Measurements from ENCODE around the gene GRIN3A.
"Not testable (repeated sequence)": the region's sequence is repeated elsewhere in the genome, so short reads cannot be mapped to it uniquely, and the experiment has no call there.

The GRIN3A gene
- total RNA-seq, result 0.44 to 4.4 (median 2.5) reads per million in 18 experiments

DNA sequence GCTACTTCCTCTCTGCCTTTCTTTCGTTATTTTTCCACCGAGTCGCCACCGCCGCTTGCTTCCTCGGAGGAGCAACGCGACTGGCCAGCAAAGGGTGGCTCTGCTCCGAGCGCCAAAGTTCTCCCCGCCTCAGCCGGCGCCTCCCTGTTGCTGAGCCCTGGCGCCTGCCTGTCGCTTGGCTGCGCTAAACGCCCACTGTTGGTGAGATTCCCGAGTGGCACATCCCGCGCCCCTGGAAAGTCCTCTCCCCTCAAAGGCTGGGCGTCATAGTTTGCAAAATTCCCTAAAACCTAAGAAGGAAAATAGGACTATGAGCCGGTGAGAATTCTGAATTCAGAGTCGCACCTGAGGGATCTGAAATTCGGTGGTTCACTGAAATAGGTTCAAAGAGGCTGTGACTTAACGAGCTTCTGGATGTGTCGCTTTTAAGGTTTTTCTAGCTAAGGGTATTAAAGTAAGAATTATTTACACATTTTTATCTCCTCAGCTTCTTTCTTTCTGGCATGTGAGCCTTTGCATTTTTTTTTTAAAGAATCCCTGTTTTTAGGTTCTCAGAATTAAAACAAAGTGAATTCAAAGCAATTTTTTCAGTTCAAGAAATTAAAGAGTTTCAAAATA lies at the start of gene GRIN3A:
Gene GRIN3A (minus strand): TSS at position 82 of the 618 bp plus-strand sequence. CDS start 668 bp downstream, outside the sequence.
- no peak for DNase-seq

DNA sequence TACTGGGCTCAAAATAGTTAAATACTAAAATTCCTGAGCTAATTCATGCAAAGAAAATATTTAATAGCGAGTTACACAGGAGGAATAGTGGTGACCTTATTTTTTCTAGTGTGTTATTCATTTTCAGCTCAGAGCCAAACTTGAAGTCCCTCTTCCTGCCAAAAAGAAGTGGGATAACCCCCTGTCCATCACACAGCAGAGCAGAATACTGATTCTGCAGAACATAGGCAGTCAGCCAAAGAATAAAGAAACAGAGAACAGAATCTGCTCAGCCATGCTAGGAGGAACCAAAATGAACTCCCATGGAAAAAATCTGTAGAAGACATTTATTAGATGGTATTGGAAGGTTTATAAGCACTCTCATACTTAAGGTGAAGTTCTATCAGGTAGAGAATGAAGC lies 49.4 kb upstream of the GRIN3A start:
- DNase-seq, result no peak

DNA sequence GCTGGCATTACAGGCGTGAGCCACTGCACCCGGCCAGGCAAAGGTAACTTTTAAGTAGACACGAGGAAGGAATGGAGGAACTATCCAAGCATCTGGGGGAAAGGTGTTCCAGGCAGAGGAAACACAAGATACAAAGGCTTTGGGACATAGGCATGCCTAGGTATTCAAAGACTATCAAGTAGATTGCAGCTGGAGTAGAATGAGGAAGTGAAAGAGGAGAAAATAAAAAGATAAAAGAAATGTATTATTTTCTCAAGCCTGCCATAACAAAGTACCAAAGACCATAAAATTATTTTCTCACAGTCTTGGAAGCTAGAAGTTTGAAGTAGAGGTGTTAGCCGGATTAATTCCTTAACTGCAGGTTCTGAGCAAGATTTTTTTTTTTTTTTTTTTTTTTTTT lies 39.9 kb upstream of the GRIN3A start:
- DNase-seq, result no peak

DNA sequence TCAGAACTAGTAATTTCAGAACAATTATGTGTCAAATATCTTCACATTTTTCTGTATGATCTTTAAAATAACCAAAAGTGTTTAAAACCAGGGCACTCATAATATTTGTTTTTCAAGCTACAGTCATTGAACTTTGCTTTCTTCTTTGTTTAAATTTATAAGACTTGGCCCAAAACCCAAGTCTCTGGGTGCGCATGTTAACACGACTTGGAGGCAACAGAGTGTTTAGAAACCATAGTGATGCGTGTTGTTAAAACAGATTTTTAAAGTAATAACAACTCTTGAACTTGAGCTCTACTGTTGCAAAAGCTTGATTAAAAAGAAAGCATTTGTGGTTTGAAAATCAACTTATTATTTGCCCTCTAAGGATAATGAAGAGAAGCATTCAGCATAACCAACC lies 26.0 kb upstream of the GRIN3A start:
- DNase-seq, result no peak

DNA sequence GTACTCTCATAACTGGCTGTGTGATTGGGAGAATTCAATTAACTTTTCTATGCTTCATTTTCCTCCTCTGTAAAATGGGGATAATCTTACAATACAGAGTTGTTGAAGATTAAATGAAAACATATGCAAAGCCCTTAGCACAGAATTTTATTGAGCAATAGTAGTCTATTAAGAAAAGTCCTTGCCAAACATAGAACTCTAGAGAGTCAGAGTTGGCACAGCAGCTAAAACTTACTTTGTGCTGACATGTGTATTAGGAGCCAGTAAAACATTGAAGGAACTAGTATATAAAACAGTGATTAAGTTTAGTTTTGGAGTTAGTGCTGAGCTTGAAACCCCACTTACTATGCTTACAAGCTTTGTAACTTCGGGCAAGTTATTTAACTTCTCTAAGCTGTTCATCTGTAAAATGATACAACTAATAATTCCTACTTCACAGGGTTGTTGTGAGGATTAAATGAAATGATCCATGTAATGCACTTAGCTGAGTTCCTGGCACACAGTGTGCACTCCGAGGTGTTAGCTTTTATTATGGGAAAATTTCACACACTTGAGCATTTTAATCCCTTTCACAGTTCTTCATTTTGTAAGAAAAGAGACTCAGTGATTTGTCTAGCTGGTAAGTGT lies 20.0 kb upstream of the GRIN3A start:
- DNase-seq, result no peak

DNA sequence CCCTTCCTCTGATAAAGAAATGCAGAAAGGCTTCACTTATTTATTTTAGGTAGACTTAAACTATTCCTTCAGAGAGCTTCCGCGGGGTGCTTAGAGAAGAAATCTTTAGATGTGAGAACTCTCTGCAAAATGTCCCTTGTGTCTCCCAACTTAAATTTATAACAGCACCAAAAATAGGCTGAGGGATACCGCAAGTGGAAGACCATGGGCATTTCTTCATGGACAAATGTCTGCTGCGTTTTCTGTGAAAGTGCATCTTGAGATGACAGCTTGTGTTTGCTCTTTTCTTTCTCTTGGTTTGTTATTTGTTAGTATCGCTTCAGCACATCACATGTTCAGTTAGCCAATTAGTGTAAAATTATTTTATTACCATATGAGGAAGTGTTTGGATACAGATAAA lies 15.3 kb upstream of the GRIN3A start:
- no peak for DNase-seq

DNA sequence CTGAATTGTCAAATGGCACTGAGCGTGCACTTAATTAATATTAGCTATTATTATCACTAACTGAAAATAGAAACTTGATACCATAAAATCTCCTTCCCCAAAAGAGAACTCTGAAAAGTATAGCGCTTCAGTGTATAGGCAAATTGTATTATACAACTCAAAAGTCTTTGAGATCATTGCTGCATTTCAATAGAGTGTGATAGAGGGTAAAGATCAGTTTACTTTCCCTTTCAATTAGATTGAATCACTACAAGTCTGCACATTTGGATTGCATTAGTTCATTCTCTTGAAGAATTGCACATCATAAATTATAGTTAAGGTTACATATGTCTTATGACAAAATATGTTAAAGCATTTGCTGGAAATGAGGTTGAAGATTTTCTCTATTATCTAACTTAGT lies 13.4 kb upstream of the GRIN3A start:
- DNase-seq, result no peak

DNA sequence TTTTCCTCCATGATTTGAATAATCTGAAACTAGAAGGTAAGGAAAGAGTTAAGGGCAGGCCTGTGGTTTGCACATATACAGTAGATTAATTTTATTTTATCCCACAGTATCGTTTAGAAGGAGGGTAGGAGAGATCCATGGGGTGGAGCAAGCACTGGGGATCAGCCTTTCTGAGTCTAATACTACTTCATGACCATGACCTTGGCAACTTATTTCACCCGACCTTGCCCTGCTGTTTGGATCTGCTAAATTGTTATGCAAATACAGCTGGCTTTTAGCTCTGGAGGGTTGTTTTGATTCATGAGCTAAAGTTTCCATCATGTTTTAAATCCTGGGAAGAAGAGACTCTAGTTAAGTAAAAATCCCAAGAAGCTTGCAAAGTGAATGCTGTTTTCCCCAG lies 864 bp upstream of the GRIN3A start:
- DNase-seq, result no peak

DNA sequence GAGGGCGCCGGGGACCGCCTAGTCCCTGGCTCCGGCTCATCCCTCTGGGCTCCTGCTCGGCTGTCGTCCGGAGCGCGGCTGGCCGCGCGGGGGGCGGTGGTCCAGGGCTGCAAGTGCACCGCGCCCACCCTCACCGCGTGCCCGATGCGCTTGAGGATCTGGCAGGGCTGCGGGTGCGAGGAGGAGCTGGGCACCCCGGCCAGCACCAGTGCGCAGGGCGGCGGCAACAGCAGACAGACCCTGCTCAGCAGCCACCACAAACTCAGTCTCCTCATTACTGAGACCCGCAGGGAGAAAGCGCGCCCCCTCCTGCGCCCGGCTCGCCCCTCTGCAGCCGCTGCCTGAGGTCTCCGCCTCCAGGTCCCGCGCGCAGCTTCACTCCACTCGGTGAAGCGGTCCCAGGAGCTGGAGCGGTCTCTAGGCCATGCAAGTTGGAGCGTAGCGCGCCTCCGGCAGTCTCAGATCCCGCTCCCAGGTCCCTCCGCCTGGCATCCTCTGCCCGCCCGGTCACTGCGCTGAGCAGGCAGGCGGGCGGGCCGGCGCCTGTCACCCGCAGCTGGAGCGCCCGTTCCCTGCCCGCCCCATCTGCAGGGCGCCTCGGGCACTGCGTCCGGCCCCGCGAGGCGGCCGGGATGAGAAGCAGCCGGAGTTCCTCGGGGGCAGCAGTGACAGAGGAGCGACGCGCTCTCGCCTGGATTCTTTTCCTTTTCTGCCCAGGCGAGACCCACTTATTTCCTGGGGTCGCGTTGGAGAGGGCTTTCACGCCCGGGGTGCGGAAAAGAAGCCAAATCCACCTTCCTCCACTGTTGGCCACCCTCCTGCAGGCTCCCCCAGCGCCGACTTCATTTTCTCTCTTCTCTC lies 512 bp downstream of the GRIN3A start:
- no peak for DNase-seq

DNA sequence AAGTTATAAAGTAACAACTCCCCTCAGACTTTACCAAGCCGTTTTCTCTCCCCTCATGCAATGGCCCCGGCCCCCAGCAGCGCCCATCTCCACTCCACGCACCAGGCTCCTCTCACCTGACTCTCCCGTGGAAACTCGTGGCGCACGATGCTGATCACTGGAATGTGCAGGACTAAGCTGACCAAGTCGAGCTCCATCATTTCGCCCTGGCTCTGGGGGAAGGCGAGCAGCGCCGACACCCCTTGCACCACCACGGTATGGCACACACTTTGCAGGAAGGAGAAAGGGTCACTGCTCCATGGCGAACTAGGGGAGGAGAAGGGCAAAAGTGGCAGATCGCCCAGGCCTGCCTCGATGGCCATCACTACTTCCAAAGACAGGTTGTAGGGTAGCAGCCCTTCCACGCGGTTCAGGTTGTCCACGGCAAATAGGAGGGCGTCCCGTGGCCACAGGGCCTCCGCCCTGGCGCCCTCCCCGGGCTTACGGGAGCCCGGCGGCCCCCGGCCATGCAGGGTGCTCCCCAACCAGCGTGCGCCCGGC lies 1.2 kb downstream of the GRIN3A start:
- DNase-seq, result no peak

DNA sequence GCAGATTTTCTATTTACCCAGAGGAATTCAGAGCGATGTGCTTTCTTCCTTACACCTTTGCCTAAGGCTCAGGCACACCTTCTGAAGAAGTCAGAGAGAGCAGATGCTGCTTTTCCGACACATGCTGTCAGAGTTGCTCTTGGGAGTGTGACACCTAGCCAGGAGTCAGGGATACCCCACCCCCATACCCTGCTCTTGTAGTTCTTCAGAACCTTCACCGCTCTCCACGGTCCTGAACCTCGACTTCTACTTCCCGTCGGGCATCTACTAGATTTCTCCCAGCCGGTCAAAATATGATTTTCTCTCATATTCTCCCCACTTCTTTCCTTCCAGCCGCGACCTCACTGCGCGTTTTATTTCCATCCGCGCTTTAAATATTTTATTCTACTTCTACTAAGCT lies 1.7 kb downstream of the GRIN3A start:
- no peak for DNase-seq

DNA sequence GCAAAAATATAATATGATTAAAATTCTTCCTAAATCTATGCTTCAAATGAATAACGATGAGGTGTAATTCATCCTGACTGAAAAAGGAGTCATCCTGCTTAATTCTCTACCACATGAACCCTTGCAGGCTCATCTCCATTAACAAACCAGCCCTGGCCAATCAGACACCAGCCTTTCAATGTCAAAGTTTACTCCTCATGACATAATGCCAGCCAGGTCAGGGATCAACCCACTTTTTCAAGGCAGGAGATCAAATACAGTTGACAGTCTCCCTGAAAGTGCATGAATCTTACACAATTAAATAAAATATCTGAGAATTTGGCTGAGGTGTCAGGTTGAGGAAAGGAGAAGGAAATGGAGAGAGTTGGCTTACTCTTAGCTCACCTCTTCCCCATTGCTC lies 7.0 kb downstream of the GRIN3A start:
- no peak for DNase-seq

DNA sequence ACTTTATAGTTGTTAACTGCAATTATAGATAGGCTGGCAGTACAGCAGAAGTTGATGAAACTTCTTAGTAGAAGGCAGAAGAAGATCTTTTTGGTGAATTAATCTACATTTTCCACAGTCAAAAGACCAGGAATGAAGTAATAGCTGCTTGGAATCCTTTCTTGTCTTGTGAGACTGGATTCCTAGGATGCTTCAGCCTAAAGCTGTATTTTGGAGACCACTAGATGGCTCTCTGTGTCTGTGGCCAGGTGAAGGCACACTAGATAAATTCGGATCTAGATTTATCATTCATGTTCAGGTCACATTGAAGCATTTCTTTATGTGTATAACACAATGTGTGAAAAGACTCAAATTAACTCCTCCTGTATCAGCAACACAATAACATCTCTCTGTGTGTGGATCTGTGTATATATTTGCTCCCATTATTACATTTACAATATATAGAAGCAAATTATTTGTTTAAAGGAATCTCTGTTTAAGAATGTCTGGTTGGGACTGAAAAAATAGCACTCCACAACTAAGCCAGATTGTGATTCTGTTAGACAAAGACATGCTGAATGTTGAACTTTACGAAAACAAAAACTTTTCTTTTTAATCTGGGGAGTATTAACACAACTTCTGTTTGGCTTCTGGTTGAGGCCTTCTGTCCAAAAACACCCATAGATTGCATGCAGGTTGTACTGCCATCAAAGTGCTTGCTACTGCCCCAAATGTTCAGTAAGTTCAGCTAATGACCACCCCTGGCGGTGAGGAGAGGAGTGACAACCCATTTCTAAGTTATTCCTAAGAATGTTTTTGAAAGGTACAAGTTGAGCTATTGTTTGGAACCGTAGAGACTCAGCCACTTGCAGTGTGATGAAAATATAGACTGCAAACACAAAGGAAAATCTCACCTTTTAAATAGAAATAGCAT lies 10.6 kb downstream of the GRIN3A start:
- DNase-seq, result peak; percentile 10 to 30

DNA sequence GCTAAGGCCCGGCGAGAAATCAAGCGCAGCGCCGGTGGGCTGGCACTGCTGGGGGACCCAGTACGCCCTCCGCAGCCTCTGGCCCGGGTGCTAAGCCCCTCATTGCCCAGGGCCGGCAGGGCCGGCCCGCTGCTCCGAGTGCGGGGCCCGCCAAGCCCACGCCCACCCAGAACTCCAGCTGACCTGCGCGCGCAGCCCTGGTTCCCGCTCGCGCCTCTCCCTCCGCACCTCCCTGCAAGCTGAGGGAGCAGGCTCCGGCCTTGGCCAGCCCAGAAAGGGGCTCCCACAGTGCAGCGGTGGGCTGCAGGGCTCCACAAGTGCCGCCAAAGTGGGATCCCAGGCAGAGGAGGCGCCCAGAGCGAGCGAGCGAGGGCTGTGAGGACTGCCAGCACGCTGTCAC lies 14.2 kb downstream of the GRIN3A start:
- DNase-seq, result not testable (repeated sequence)

DNA sequence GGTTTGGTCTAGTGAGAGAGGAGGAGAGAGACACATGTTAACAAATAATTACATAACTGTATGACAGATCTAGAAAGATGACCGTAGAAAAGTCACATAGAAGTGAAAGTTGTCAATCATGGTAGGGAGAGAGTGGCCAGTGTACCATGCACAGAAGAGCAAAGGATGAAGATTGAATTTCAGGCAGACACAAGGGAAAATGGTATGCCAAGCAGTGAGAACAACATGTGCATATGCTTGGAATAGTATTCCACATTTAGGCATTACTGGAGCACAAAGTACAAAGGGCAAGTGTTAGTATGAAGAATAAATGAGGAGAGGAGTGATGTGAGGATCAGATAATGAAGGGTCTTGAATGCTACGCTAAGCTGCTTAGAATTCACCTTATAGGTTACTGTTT lies 20.3 kb downstream of the GRIN3A start:
- no peak for DNase-seq

DNA sequence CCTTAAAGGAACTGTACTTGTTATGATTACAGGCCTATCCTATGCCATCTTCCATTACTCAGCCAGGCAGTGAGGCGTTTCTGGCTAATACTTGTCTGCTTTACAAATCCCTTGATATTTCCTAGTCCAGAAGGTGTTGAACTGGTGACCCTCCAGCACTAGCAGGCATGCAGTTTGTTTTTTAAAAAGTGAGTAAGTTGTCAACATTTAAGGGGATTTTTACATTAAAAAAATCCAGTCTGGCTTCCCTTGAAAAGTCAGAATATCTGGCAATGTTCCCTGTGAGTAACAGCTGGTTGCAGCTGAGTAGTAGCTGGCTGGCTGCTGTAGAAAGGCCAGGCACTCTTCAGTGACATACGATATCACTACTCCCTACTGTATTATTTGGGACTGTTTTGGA lies 21.8 kb downstream of the GRIN3A start:
- no peak for DNase-seq

DNA sequence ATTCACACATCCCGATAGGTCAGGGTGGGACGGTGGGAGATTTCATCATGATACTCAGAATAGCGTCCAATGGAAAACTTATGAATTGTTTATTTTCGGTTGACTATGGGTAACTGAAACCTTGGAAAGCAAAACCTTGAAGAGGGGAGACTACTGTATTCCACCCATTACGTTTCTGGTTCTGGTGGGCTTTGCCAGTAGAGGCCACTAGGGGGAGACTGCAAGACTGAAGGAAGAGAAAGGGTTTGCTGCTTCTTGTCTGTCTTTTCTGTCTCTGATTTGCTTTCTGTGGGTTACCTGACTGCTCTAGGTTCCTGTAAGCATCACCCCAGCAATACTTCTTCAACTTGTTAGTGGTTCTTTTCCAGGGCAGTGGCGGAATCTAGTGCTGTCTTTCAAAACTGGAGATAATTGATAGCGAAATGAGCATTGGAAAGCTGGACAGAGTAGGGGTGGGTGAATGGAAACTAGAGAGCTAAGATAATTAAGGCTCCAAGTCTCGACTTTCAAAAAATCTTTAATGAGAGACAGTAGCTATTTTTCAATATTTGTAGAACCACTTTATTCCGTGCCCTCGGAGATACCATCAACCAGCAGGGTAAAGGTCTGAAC lies 27.0 kb downstream of the GRIN3A start:
- DNase-seq, result peak; percentile 7 to 21

DNA sequence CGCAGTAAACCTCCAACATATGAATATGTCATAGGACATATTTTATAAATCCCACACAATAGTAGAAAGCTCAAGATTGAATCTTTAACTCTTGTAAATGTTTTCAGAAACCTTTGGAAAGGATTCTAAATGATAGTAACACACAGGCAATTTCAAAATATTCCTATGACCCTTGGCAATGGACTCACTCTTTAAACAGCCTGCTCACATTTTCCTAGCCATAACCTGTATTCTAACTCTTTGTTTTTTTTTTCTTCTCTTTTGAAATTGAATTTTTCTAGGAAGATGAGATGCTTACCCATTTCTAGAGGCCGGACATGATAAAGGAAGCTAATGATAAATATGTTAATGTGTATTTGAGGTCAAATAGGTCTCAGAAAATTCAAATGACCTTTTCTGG lies 29.6 kb downstream of the GRIN3A start:
- no peak for DNase-seq

DNA sequence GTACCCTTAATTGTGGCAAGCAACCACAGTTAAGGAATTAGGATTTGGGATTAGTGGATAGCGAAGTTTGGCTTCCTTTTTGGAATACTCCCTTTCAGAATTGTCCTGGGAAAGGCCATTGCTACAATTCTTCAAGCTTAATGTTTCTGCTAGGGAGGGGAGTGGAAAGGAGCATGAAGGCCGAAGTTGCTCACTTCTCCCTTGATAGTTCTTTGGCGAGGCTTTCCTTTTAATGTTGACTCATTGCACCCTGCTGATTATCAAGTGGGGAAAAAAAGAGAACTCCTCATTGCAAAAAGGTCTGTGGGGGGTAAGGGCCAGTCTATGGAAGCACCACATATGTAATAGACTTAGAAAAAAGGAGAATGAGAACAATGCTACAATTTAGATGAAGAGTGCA lies 30.7 kb downstream of the GRIN3A start:
- peak in 1 of 2 donors; percentile 14 for DNase-seq

DNA sequence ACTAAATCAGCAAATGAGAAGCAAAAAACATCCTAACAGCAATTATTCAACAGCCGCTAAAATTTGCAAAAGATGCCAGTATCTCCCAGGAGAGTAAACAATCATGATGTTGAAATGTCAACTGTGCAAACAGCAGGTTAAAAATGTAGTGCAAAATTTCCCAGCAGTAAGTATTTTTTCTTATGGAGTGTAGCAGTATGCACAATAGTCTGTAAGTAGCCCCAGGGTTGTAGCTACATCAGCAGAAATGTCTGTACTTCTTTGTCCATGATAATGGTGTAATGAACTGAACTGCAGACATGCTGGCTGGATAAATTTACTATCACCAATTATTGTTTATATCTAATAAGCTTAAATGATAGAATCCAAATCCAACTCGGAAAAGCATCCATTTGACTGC lies 31.4 kb downstream of the GRIN3A start:
- no peak for DNase-seq

DNA sequence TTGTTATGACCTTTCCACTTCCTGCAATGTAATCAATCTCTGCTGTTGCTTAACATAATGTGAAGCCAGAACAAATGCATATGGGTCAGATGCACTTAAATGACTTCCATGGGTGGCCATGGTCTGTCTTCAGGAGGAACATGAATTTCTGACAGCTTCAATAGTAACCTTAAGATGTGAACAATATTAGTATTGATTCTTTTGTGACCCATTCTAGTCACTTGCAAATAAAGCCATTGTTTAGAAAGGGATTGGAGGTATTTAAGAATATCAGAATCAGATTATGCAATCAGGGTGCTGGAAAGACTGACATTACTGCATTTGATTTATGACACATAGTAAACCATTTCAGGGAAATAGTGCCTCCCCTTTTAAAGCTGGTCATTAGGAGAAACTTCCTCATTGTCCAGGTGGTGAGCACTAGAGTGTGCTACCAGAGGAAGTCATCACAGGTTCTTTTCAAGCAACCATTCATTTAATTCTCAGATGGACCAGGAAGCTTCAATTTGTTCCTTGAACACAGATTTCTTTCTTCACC lies 32.1 kb downstream of the GRIN3A start:
- DNase-seq, result no peak

Measured in inflammatory macrophage (primary cell).